B cell (primary cell): ENCODE data around the gene C1QL2.

Experiments used
- CTCF ChIP-seq: fragments of 200-600 bp; IDR thresholded peaks from one replicate; pipeline ENCODE4 v1.8.0; 2022; ENCODE audit warnings: antibody characterized with exemption, mild to moderate bottlenecking
- EZH2 ChIP-seq: IDR thresholded peaks from 2 replicates; pipeline ENCODE4 v1.6.1; 2012; ENCODE audit warnings: borderline replicate concordance, low read depth, mild to moderate bottlenecking, moderate library complexity, low read length; ENCODE audit not compliant: insufficient read depth, poor library complexity, severe bottlenecking

DNA sequence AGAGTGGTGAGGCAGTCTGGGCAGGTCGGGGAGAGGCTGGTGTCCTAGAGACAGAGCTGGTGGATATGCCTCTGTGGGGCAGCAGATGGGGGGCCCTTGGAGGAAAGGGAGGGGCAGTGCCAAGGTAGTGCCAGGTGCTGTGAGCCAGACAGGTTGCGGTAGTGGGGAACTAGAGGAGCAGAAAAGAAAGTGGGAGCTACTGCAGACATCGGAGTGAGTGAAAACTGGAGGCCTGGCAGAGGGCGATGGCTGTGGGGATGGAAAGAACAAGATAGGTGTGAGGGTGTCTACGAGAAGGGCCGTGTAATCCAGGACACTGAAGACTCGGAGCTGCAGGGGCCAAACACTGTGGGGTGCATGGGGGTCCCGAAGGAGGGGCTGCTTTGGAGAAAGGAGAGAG, 21.7 kb downstream of the C1QL2 start:
- no peak for TF ChIP-seq CTCF
- TF ChIP-seq EZH2: no peak
